CD4-positive, alpha-beta T cell treated with Interleukin-4 for 4 hours (primary cell): ENCODE measurements around the gene LSR.
A peak's percentile ranks its signal among the peaks of the same experiment; 100 is the strongest.

ENCODE experiments used
- DNase-seq: peaks from one replicate; pipeline ENCODE4 v3.0.0-alpha.2; 2020

The LSR gene

GRCh38 chr19:35249146-35249847 lies 495 bp downstream of the LSR start:
- DNase-seq, result no peak

GRCh38 chr19:35249848-35250711 lies 1.3 kb downstream of the LSR start:
- no peak for DNase-seq

- no peak for DNase-seq
Observed at GRCh38 chr19:35251456-35251855, 2.7 kb downstream of the LSR start.

GRCh38 chr19:35253316-35254286 lies 4.8 kb downstream of the LSR start:
- no peak for DNase-seq

- no peak for DNase-seq
Observed at GRCh38 chr19:35254341-35255297, 5.8 kb downstream of the LSR start.

- DNase-seq, result no peak
Observed at GRCh38 chr19:35256566-35256965, 7.8 kb downstream of the LSR start.

- DNase-seq, result no peak
Observed at GRCh38 chr19:35257113-35257461, 8.3 kb downstream of the LSR start.

- no peak for DNase-seq
Observed at GRCh38 chr19:35260694-35261304, 12.0 kb downstream of the LSR start.

- no peak for DNase-seq
Observed at GRCh38 chr19:35261356-35262100, 12.7 kb downstream of the LSR start.

GRCh38 chr19:35262101-35262761 lies 13.4 kb downstream of the LSR start:
- DNase-seq, result no peak

GRCh38 chr19:35264268-35265125 lies 15.7 kb downstream of the LSR start:
- DNase-seq, result no peak

GRCh38 chr19:35265126-35265899 lies 16.5 kb downstream of the LSR start:
- no peak for DNase-seq

GRCh38 chr19:35265900-35266519 lies 17.2 kb downstream of the LSR start:
- DNase-seq, result no peak

- no peak for DNase-seq
Observed at GRCh38 chr19:35266520-35267352, 17.9 kb downstream of the LSR start.

GRCh38 chr19:35267353-35267817 lies 18.6 kb downstream of the LSR start:
- no peak for DNase-seq

- DNase-seq, result peak; percentile 62
Observed at GRCh38 chr19:35267818-35268535, 19.2 kb downstream of the LSR start.
